Measurements from ENCODE around the gene TNFAIP1. TPM values are rescaled to one million over a fixed set of nuclear protein-coding genes. Genes with fewer than 3 reads are reported as not detected.

Gene TNFAIP1
- total RNA-seq, 1 experiment from 2014 or later, result 21.8 TPM

- no peak for DNase-seq
- Histone ChIP-seq H3K9ac (ENCODE audit: extremely low read depth, insufficient read length, low read length) (no peak overlapping the region), H3K27me3 (ENCODE audit: insufficient read depth, low read length) (peaks cover 12% of the 10 kb centered on the region; the same call in 1 of the 2 replicates), H3K23me2 (ENCODE audit: insufficient read length, low read depth, low read length, poor library complexity, severe bottlenecking) (peaks cover 10% of the 10 kb centered on the region), H3K4me2 (ENCODE audit: insufficient read depth, insufficient read length, low read length) (peak overlapping the region; percentile 53), H3K27ac (ENCODE audit: insufficient read length, low read depth, low read length) (no peak overlapping the region), H4K5ac (ENCODE audit: insufficient read length, low read depth, low read length) (no peak overlapping the region), H3K79me1 (ENCODE audit: insufficient read depth, low read depth, low read length, poor library complexity, severe bottlenecking) (no peaks in the 10 kb centered on the region), H2AFZ (ENCODE audit: low read length) (no peak overlapping the region), H4K91ac (ENCODE audit: insufficient read length, low read depth, low read length) (no peak overlapping the region), H3K4me1 (ENCODE audit: insufficient read depth, low read length) (peaks cover 2% of the 10 kb centered on the region; the same call in 1 of the 2 replicates), H2BK12ac (ENCODE audit: insufficient read length, low read depth, low read length) (no peak overlapping the region), H3K79me2 (ENCODE audit: insufficient read depth, low read length) (no peaks in the 10 kb centered on the region), H3T11ph (ENCODE audit: low read length) (no peak overlapping the region), H2BK5ac (ENCODE audit: insufficient read length, low read length) (no peak overlapping the region), H4K20me1 (ENCODE audit: control insufficient read depth, insufficient read depth, insufficient read length) (peaks cover 2% of the 10 kb centered on the region), H2BK15ac (ENCODE audit: low read depth, low read length) (no peak overlapping the region), H2BK120ac (ENCODE audit: low read depth, low read length, poor library complexity, severe bottlenecking) (no peak overlapping the region), H3K56ac (ENCODE audit: insufficient read length, low read depth, low read length) (no peak overlapping the region), H3K9me3 (ENCODE audit: control insufficient read depth, low read depth, low read length) (no peaks in the 10 kb centered on the region), H2BK20ac (ENCODE audit: low read depth, low read length, poor library complexity, severe bottlenecking) (no peak overlapping the region), H3K4ac (ENCODE audit: low read depth, low read length) (no peak overlapping the region), H3K18ac (ENCODE audit: insufficient read length, low read depth, low read length) (no peak overlapping the region), H4K8ac (replicated peaks; ENCODE audit: insufficient read length, low read depth, low read length) (no peak overlapping the region), H3K23ac (ENCODE audit: insufficient read length, low read depth, low read length) (no peak overlapping the region), H2AK5ac (ENCODE audit: insufficient read length, low read length) (no peak overlapping the region), H3K14ac (ENCODE audit: insufficient read depth, low read length) (no peak overlapping the region)
- Mint-ChIP-seq H3K4me1 (peaks cover 14 to 21% of the 10 kb centered on the region in 2 experiments), H3K9me3 (no peaks in the 10 kb centered on the region; a peak in 2 of 5 replicates), H3K27me3 (ENCODE audit: low read depth) (peaks cover 48% of the 10 kb centered on the region), H3K36me3 (ENCODE audit: insufficient read depth in 1 of 3, low read depth in 3 of 3) (peaks cover 0 to 6% (median 2%) of the 10 kb centered on the region in 3 experiments; a peak in 3 of 7 replicates), H3K27ac (no peak overlapping the region), H3K4me3 (peak overlapping the region; percentile 57 to 83)
- WGBS (ENCODE audit: extremely low coverage, insufficient read length, low lambda C conversion rate), result no CpG with 5 or more reads among the region's 6 CpGs
- no peak for TF ChIP-seq CTCF (conservative IDR thresholded peaks at IDR 0.05)
Measured at GRCh38 chr17:28372945-28373274, 37.3 kb downstream of the TNFAIP1 start.
